ENCODE results near the gene PABPN1L. TPM values are rescaled to one million over a fixed set of nuclear protein-coding genes. Genes with fewer than 3 reads are reported as not detected.

PABPN1L gene
- polyA plus RNA-seq, 1 experiment = not detected

GRCh38 chr16:88906535-88907105, 40.2 kb upstream of the PABPN1L start:
- Histone ChIP-seq H3K27me3 (ENCODE audit: control insufficient read depth, insufficient read depth, low read length) (peaks cover 27% of the 10 kb centered on the region), H3K27ac (ENCODE audit: low read depth, low read length) (no peak overlapping the region), H3K9me3 (ENCODE audit: control insufficient read depth, insufficient read depth, low read length) (peaks cover 3% of the 10 kb centered on the region; the same call in 1 of the 2 replicates), H3K4me3 (ENCODE audit: low read depth, low read length) (no peak overlapping the region)
- TF ChIP-seq, protein P1, sequence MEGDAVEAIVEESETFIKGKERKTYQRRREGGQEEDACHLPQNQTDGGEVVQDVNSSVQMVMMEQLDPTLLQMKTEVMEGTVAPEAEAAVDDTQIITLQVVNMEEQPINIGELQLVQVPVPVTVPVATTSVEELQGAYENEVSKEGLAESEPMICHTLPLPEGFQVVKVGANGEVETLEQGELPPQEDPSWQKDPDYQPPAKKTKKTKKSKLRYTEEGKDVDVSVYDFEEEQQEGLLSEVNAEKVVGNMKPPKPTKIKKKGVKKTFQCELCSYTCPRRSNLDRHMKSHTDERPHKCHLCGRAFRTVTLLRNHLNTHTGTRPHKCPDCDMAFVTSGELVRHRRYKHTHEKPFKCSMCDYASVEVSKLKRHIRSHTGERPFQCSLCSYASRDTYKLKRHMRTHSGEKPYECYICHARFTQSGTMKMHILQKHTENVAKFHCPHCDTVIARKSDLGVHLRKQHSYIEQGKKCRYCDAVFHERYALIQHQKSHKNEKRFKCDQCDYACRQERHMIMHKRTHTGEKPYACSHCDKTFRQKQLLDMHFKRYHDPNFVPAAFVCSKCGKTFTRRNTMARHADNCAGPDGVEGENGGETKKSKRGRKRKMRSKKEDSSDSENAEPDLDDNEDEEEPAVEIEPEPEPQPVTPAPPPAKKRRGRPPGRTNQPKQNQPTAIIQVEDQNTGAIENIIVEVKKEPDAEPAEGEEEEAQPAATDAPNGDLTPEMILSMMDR (IDR thresholded peaks at IDR 0.05; ENCODE audit: low read depth, low read length) = no peak
- CTCF ChIA-PET = no interaction called here
- no peak for DNase-seq (ENCODE audit: low read depth, low spot score)
- POLR2A ChIA-PET = no interaction called here

- H3K9me3 ChIP-seq (ENCODE audit: control insufficient read depth, insufficient read depth, low read length) = peaks cover 3% of the 10 kb centered on the region; the same call in 1 of the 2 replicates
- CTCF ChIA-PET = interaction anchor here (0.6 kb wide), 1 partner anchor 942 kb away, joined by 3 read pairs; no protein-coding TSS in a partner anchor
- no peak for DNase-seq (ENCODE audit: low read depth, low spot score)
- H3K27me3 ChIP-seq (ENCODE audit: control insufficient read depth, insufficient read depth, low read length) = peaks cover 26% of the 10 kb centered on the region
- no peak overlapping the region for H3K4me3 ChIP-seq (ENCODE audit: low read depth, low read length)
- TF ChIP-seq, protein P1 (IDR thresholded peaks at IDR 0.05; ENCODE audit: low read depth, low read length) = no peak
- POLR2A ChIA-PET = no interaction called here
- H3K27ac ChIP-seq (ENCODE audit: low read depth, low read length) = no peak overlapping the region
These were observed 39.6 kb upstream of the PABPN1L start for GRCh38 chr16:88906020-88906419.

GRCh38 chr16:88905563-88905962, 39.1 kb upstream of the PABPN1L start:
- DNase-seq (ENCODE audit: low read depth, low spot score) = no peak
- Histone ChIP-seq H3K9me3 (ENCODE audit: control insufficient read depth, insufficient read depth, low read length) (peaks cover 3% of the 10 kb centered on the region; the same call in 1 of the 2 replicates), H3K27ac (ENCODE audit: low read depth, low read length) (no peak overlapping the region), H3K27me3 (ENCODE audit: control insufficient read depth, insufficient read depth, low read length) (peaks cover 26% of the 10 kb centered on the region), H3K4me3 (ENCODE audit: low read depth, low read length) (no peak overlapping the region)
- POLR2A ChIA-PET = no interaction called here
- TF ChIP-seq, protein P1 (IDR thresholded peaks at IDR 0.05; ENCODE audit: low read depth, low read length) = no peak
- CTCF ChIA-PET = interaction anchor here (0.6 kb wide), 1 partner anchor 942 kb away, joined by 3 read pairs; no protein-coding TSS in a partner anchor

- POLR2A ChIA-PET = no interaction called here
These were observed 38.4 kb upstream of the PABPN1L start for GRCh38 chr16:88904676-88905365.

More at GRCh38 chr16:88904676-88905365, 38.4 kb upstream of the PABPN1L start:
- CTCF ChIA-PET = no interaction called here
- no peak overlapping the region for H3K27ac ChIP-seq (ENCODE audit: low read depth, low read length)
- peaks cover 27% of the 10 kb centered on the region for H3K27me3 ChIP-seq (ENCODE audit: control insufficient read depth, insufficient read depth, low read length)
- no peak overlapping the region for H3K4me3 ChIP-seq (ENCODE audit: low read depth, low read length)
- no peak for DNase-seq (ENCODE audit: low read depth, low spot score)
- H3K9me3 ChIP-seq (ENCODE audit: control insufficient read depth, insufficient read depth, low read length) = peaks cover 3% of the 10 kb centered on the region; the same call in 1 of the 2 replicates
- TF ChIP-seq, protein P1 (IDR thresholded peaks at IDR 0.05; ENCODE audit: low read depth, low read length) = no peak
